GM21367 (cell line): ENCODE measurements around the gene CHN1.

Experiments
- ATAC-seq: cut with Tn5 transposase; IDR thresholded peaks from one replicate; pipeline ENCODE4 v1.9.1; 2021; ENCODE audit not compliant: unreplicated experiment

CHN1 gene

DNA sequence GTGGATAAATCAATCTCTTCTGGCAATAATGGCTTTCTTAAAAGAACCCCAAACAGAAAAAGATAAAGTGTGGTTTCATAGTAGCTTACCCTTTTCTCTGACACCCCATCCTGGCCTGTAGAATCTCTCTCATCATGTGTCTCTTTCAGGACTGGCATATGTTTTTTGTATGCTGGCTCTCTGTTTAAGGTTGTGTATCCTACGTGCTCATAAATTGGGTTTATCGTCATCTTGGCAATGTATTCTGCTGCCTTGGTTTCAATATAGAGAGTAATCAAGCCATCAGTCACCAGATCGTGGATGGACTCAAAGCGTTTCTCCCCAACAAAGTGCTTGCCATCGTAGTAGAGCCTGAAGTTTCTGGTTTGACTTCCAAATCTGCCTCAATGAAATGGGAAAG is 127.4 kb downstream of the CHN1 start:
- no peak for ATAC-seq

DNA sequence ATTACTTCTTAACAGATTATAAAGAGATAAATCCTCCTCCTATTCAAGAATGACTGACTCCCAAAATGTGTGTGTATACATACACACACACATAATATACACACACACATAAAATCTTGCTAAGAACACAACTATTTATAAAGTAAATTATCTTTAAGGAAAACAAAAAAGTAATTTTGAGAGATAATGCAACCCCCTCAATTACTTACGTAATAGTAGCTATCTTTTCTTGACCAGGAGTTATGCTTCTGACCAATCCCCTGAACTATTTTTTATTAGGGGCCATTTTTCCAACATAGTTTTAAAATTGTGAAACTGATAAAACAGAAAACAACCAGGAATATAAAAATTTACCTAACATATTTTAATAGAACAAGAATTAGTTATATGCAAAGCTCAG is 127.9 kb downstream of the CHN1 start:
- ATAC-seq = no peak

DNA sequence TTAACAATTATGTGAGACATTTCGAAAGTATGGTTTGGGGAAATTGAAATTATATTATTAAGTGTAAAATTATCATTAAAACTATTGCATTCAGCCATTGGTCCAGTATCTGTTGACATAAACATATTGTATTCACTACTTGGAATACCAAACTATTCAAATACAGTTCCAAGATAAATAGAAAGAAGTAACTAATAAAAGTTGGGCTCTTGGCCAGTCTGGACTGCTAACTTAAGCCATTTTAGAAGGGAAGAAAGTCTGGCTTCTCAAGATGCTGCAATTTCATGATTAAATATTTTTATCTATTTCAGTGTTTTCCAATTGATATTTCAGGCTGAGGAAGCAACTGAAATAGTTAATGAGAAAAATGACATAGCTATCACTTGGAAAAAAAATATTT is 131.1 kb downstream of the CHN1 start:
- ATAC-seq = no peak

DNA sequence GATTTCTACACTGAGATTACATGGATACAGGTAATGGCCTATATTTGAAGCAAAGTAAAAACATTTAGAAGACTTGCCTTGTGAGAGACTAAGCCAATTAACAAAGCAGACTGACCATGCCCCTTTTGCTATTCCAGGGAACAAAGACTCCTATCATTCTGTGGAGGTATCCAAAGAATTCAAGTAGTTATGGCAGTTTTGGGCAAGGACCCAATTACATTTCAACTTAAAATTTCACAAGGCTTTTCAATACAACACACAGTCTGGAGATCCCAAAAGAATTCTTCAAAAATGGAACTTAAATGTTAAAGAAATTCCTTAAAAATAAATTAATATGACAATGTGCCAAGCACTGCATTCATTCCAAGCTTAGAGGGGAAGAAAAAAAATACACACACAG is 131.7 kb downstream of the CHN1 start:
- ATAC-seq = no peak

DNA sequence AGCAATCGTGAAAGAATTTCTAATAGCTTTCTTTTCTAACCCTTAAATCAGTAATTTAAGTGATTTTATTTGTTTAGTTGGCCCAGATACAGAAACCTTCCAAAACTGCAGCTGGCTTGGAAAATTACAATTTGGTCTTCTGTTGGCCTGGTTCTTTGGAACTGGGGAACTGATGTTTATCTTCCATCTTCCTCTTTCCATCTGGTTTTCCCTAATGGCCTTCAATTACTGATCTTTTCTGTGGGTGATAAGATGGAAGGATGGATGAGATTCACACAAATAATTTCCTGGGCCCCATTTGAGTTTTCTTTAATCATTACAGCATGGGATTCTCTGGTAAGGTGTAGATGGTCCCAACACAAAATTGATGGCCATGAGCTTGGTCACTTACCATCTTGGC is 134.4 kb downstream of the CHN1 start:
- no peak for ATAC-seq

DNA sequence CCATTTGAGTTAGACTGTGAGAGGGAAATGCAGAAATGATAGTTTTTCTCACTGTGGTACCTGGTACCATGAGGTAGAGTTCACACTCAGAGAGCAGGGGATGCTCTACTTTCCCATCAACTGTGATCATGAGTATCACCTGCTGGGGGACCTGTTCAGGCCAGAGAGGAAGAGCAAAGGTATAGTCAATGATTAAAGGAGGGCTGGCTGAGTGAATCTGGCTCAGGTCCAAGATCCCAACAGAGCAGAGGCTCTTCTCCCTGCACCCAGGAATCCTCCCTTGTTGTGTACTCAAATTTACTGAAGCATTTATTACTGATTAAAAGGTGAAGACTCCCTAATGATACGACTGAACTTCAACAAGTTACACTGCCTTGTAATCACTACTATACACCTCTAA is 136.3 kb downstream of the CHN1 start:
- no peak for ATAC-seq

DNA sequence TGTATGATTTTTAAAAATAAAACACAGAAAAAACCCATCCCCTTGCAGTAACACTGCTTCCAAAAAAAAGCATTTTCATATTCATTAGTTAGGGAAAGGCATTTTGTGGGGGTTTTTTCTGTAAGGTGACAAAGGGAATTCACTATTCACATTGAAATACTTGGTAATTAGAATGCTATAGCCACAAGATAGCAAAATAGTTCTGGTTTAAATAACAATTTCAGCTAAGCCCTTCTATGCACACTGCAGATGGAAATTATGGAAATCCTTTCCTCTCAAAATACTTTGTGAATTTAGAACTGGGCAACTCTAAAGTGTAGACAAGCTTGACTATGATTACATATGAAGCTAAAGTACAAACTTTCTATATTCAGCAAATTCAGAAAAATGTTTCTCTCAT is 138.8 kb downstream of the CHN1 start:
- no peak for ATAC-seq

DNA sequence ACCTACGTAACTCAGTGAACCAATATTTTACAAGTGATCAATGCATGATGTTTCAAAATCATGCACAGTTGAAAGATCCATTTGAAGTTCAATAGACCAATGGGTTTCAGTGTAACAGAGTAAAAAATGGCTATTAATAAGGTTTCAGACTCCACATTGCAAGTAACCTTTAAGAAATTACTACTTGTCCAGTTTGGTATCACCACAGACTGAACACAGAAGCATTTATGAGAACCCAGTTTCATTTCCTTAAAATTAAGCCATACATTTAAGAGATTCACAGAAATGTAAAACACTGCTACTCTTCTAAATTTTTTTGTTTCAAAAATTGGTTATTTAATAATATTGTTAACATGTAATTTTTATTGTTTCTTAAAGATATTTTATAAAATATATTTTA is 142.0 kb downstream of the CHN1 start:
- no peak for ATAC-seq

DNA sequence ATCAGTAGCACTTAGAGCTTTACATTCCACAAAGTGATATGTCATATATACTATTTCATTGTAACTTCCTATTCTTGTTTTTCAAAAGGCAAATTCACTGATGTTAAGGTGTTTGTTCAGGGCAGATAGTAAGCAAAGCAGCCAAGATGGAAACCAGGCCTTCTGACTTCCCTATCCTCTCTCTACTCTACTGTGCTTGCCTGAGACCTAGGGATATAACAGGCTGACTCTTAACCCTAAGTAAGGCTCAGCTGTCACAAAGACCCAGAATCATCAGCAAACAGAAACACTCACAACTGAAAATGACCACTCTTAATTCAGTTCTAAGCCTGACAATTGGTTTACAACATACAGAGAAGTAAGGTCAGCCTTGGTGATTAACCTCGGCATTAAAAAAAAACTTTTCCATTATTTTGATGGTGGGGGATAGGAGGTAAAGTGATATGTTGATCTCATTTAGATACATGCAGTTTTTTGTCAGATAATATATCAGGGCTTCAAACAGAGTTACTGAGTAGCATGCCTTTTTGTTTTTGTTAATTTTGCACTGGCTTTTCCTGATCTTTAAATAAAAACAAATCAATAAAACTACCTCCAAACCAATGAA is 145.5 kb downstream of the CHN1 start:
- ATAC-seq = no peak

DNA sequence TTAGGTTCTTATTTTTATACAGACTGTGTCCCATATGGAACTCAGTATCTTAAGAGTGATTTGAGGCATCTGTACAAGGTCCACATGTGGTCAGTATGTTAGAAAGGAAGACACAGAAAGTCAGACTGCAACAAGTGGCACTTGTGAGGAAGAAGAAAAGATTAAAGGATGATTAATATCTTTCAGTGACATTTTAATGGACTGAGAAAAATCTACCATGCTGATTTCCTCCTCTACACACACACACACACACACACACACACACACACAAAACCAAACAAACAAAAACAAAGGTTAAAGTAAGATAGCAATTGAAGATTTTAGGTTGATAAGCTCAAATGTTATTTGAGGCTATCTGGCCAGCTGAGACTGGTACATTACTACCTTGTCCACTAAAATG is 146.4 kb downstream of the CHN1 start:
- ATAC-seq = no peak

DNA sequence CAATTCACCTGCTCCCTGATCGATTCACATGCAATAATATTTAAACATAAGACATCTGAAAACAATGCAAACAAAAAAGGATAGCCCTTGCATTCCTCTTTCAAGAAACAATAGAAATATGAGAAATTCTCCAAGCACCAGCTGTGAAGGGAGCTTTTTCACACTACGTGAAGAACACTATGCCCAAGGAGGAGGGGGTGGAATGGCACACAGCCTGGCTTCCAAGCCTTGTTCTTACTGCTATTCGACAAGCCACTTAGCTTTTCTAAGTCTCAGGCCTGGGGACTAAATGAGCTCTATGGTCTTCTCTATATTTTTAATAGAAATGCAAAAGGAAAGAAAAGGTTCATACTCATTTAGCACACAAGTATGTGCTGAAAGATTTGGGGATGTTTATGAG is 148.7 kb downstream of the CHN1 start:
- ATAC-seq = no peak

DNA sequence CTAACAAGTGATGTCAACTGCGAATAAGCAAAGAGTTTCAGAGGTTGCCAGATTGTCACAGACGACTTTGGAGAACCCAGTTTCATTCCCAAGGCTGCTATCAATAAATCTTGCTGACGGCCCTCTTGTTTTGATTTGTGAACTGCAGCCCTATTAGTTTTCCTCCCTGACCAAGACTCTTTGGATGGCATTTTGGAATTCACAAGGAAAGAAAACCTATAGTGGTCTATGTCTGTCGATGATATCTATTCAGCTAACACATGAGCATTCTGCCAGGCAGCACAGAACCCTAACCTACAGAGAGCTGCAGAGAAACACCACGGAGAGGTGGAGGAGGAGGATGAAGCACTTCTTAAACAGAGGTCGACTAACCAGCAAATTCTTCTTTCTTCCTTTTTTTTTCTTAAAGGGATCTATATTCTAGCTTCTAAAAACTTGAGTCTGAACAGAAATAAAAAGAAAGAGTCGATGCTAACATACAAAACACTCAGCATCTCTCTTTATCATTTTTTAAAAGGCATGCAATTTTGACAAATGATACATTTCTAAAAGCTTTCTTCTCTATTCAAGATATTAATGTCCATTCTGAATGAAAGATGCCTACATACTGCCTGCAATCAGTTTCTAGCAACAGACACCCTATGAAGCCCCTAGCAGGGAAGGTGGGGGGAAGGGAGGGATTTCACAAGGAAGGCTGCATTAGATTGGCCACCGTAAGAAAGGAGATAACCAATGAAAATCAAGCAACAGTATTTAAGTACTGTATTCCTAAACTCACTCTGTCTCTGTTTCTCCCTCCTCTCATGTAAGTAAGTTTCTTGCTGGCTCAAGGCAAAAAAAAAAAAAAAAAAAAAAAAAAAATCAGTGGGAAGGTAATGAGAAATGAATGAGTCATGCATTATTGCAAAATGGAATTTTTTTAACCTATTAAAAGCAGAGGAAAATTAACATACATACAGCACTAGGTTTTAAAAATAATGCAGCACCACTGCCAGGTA is 157.9 kb downstream of the CHN1 start:
- no peak for ATAC-seq

DNA sequence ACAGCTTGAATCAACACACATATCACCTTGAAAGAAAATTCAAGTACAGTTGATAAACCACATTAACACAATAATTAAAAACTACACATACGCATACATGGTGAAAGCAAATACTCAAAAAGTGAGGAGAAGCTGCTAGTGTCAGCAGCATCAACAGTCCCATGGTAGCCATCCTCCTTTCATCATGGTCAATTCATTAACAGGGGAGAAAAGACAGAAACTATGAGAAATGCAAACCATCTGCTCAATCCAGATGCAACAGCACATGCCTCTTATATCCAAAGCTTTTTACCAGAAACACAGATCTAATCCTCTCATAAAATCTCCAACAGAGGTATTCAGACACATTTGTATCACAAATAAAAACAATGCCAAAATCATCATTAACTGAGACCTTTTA is 159.0 kb downstream of the CHN1 start:
- no peak for ATAC-seq

DNA sequence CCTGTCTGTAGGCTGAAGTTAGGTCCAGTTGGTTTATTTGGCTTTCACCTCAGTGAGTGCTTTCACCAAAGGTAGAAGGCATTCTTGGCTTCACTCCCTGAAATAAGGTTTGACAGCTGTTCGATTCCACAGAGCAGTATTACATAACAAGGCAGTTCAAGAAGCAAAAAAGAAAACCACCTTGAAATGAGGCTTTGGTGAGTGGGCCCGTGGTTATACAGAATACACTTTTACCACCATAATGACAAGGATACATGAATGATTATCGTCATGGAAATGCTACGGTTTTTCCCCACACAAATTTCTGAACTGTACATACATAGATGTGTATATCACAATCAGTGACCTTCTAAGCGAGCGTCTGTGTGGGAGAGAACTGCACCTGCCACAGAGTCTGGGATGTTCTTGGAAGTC is 160.9 kb downstream of the CHN1 start:
- ATAC-seq = no peak

DNA sequence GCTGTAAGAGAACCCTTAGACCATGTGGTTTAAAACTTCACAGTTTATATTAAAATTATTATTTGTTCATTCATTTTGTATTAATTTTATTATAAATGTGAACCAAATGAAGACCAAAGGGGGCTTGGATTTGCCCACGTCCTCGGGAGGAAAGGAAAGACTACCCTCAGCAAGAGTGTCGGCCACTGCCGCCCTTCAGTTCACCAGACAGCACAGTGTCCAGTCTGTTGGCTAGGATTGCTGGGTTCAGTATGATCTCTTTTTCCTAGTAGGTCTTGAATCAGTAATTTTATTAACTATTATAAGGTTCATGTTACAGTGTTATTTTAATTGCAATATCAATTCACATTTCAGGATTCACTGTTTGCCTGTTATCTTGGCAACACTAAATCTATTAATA is 162.7 kb downstream of the CHN1 start:
- no peak for ATAC-seq

DNA sequence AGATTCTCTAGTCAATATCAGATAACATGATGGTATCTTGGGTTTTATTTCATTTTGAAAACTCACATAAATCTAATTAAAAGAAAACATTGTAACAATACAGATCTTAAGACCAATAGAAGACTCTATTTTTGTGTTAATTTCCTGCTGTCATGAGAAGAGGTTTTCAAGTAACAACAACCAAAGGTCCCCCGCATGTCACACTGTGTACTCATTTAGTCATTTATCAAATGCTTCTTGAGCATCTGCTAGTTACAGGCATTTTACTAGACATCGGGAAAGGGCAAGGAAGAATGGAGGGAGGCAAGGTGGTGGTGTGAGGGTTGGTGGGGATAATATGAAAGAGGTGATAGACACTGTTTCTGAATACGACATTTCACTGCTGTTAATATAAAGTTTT is 163.2 kb downstream of the CHN1 start:
- ATAC-seq = no peak

DNA sequence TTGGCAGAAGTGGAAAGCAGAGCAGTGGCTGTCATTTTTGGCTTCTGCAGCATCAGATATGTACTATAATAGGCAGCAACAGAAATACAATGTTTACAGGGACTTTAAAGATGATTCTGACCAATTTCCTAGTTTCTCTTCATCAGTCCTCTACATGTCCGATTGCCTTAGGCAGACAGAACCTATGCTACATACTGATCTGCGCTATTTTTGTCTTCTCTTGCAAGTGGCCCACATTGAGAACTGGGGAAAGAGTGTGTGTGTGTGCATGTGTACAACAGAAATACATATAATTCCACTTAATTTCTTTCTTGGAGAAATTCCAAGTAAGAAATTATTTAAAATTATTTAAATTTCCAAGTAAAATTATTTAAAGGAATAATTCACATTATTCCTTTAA is 163.8 kb downstream of the CHN1 start:
- no peak for ATAC-seq

DNA sequence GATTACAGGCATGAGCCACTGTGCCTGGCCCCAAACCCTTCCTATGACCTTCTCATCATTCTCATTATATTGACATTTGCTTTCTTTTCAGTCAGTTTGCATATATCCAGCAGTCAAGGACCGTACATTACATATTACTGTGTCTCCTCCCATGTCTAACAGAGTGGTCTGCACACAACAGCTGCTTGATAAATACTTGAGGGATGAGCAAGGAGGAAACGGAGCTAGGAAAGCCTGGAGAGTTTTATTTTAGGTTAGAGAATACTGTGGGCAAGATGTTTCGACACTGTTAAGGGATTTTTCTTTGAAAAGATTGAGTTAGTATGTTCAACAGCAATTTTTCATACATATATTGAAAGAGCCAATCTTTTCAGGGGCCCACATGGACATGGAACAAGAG is 164.7 kb downstream of the CHN1 start:
- no peak for ATAC-seq

DNA sequence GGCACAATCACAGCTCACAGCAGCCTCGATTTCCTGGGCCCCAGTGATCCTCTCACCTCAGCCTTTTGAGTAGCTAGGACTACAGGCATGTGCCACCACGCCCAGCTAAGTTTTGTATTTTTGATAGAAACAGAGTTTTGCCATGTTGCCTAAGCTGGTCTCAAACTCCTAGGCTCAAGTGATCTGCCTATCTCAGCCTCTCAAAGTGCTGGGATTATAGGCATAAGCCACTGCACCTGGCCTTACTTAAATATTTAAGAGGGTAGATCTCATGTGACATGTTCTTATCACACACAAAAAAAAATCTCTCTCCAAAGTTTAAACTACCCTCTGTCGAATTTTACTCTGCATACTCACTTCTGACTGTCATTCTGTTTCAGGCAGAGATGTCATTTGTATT is 165.5 kb downstream of the CHN1 start:
- ATAC-seq = no peak

DNA sequence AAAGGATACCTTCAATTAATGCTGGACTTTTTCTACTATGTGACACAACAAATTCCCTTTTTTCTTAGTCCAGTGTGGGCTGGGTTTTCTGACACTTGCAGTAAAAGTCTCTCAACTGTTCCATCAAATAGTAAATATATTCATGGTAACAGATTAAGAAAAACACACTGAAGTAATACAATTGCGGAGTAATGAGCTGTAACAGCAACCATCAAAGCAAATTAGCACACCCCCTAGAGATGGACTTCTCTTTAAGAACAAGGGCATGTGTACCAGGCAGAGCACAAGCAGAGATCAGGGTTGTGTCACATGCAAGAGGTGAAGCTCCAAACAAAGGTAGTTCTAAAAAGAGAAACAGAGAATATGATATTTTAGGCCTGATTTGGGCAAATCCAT is 168.2 kb downstream of the CHN1 start:
- no peak for ATAC-seq

DNA sequence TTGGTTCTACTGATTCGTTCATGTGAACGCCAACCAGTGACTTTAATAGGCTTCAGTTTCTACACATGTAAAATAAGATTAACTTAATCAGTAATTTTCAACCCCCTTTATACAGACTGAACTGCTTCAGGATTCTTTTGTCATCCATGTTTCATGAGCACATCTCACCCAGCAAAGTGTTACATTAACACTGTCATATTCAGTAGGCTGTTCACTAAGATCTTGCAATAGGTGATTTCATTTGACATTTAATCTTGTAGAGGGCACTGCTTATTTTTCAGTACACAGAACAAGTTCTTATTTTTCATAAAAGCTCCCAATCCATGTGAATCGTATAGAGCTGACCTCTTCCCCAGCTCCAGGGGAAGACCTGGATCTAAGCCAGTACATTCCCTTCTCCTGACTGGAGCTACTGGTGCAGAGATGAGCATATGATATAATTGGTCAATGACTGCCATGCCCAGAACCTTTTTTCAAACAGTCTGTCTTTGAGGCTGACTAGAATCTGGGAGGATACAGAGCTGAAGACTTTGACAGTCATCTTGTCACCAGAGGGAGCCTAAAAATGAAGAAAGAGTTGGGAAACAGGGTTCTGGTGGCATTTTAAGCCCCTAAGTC is 168.7 kb downstream of the CHN1 start:
- no peak for ATAC-seq

DNA sequence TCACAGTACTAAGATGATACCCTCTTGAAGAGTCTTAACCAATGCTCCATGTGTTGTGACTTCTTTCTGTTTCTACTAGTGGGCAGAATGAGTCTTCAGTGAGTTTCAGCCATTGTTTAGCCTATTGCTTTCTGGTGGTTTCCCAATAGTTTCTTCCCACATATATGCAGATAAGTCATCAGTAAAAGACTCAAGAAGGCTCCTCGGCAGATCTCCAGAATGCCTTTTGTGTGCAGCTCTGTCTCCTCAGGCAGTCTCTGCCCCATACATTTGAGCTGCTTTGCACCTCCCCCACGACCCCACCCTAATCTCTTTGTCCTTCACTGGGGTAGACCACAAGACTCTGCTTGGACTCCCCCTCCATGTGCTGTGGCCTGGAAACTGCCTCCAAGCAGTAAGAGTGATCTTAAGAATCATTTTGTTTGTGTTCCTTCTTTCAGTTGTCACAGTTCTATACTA is 169.4 kb downstream of the CHN1 start:
- peak; percentile 68 for ATAC-seq
